ENCODE results near the gene IL18. TPM values are rescaled to one million over a fixed set of nuclear protein-coding genes. Genes with fewer than 3 reads are reported as not detected.
"Not testable (repeated sequence)": the region's sequence is repeated elsewhere in the genome, so short reads cannot be mapped to it uniquely, and the experiment has no call there.

IL18 gene
- total and polyA plus RNA-seq, 2 donors (not counting 1 experiment from before 2014, with no cell fraction given), result 0.67 to 1.6 TPM

DNA sequence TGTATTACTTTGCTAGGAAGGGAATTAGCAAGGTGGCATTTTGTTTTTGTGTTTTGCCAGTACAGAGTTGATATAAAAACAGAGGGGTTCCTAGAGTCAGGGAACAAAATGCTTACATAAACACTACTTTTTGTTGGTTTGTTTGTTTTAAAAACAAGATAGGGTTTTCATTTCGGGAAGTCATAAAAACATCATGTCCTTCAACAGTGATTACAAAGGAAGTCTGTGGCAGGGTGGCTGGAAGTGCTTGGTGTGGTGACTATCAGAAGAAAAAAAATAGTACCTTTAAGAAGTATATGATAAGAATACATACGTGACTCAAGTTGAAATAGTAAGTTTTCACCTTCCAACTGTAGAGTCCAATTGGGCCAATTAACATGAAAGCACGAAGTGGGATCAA, 1.2 kb upstream of the IL18 start:
- H3K4me3 Mint-ChIP-seq, result no peak overlapping the region
- H3K4me3 ChIP-seq (ENCODE audit: control extremely low read depth in 1 of 5, extremely low read depth in 1 of 5, insufficient read depth in 1 of 5, low read depth in 2 of 5, low read length in 4 of 5), result no peak overlapping the region
- H3K9me3 ChIP-seq (ENCODE audit: control extremely low read depth in 1 of 3, control insufficient read depth in 2 of 3, insufficient read depth in 1 of 3, low read length in 2 of 3), result peaks cover 0 to 4% (median 0%) of the 10 kb centered on the region in 3 donors
- no peak overlapping the region for H3K27ac ChIP-seq (ENCODE audit: low read length in 2 of 2)
- no peak overlapping the region for H3K27ac Mint-ChIP-seq
- peaks cover 0 to 3% of the 10 kb centered on the region in 2 donors for H3K4me1 ChIP-seq (ENCODE audit: control insufficient read depth in 2 of 2, insufficient read depth in 2 of 2, low read length in 2 of 2)
- no CpG with 5 or more reads among the region's 3 CpGs for WGBS (ENCODE audit: insufficient coverage)
- H3K36me3 ChIP-seq (replicated peaks in 1 of 2; ENCODE audit: control extremely low read depth in 1 of 2, control insufficient read depth in 1 of 2, extremely low read depth in 1 of 2, insufficient read depth in 2 of 2, low read length in 1 of 2), result no peaks in the 10 kb centered on the region
- CTCF ChIA-PET, result interaction anchor here (1.2 kb wide), 1 partner anchor 13 kb away, joined by 3 read pairs; no protein-coding TSS in a partner anchor
- TF ChIP-seq, protein P1, sequence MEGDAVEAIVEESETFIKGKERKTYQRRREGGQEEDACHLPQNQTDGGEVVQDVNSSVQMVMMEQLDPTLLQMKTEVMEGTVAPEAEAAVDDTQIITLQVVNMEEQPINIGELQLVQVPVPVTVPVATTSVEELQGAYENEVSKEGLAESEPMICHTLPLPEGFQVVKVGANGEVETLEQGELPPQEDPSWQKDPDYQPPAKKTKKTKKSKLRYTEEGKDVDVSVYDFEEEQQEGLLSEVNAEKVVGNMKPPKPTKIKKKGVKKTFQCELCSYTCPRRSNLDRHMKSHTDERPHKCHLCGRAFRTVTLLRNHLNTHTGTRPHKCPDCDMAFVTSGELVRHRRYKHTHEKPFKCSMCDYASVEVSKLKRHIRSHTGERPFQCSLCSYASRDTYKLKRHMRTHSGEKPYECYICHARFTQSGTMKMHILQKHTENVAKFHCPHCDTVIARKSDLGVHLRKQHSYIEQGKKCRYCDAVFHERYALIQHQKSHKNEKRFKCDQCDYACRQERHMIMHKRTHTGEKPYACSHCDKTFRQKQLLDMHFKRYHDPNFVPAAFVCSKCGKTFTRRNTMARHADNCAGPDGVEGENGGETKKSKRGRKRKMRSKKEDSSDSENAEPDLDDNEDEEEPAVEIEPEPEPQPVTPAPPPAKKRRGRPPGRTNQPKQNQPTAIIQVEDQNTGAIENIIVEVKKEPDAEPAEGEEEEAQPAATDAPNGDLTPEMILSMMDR (IDR thresholded peaks at IDR 0.05), result no peak
- no peak for TF ChIP-seq EZH2 (IDR thresholded peaks at IDR 0.05; ENCODE audit: borderline replicate concordance, insufficient read depth, low read depth, low read length, poor library complexity, severe bottlenecking)
- ATAC-seq (ENCODE audit: low read depth), result no peak
- H3K4me2 ChIP-seq (replicated peaks; ENCODE audit: low read depth, low read length, poor library complexity, severe bottlenecking), result no peak overlapping the region
- H3K4me1 Mint-ChIP-seq, result peaks cover 7% of the 10 kb centered on the region
- no peak overlapping the region for H3K9ac ChIP-seq (ENCODE audit: low read length)
- intact Hi-C loops (cut with micrococcal nuclease), result no loop called here
- POLR2A ChIA-PET, result no interaction called here
- H3K9me3 Mint-ChIP-seq (ENCODE audit: insufficient read depth), result no peaks in the 10 kb centered on the region
- peaks cover 36% of the 10 kb centered on the region for H3K27me3 Mint-ChIP-seq
- H3K27me3 ChIP-seq (replicated peaks in 1 of 4; ENCODE audit: control extremely low read depth in 1 of 4, control insufficient read depth in 3 of 4, insufficient read depth in 4 of 4, low read length in 3 of 4), result no peaks in the 10 kb centered on the region
- no peaks in the 10 kb centered on the region for H3K79me2 ChIP-seq (ENCODE audit: control insufficient read depth, insufficient read depth, low read length)
- H2AFZ ChIP-seq (ENCODE audit: insufficient read depth, low read depth, low read length, poor library complexity, severe bottlenecking), result no peak overlapping the region
- DNase-seq, result no peak
- H4K20me1 ChIP-seq (ENCODE audit: control insufficient read depth, insufficient read depth, low read length, poor library complexity, severe bottlenecking), result no peaks in the 10 kb centered on the region

DNA sequence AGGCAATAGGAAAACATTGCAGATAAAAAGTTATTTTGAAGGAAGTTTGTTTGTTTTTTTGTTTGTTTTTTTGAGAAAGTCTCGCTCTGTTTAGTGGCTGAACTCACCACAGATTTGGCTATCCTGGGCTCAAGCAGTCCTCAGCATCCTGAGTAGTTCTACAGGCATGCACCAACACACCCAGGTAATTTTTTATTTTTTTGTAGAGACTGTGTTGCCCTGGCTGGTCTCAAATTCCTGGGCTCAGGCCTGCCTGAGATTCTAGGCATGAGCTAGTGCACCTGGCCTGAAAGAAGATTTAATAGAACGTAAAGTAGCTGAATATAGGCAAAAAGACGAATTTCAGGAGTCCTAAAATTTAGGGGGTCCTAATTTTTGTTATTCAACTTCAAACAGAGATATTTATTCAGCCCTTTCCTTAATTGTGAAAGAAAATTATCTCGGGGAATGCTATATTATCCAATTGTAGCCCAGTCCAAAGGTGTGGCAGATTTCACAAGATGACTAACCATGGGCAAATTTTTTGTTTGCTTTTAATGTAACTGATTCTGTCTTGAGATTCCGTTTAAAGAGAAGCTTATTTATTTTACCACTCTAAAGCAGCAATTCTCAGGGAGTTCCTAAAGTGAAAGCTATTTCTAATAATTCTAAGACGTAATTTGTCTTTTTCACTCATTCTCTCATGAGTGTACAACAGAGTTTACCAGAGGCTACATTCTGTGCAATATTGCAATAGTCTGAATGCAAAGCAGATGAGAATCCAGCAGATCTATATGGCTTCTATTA, 940 bp downstream of the IL18 start:
- peaks cover 0 to 4% (median 0%) of the 10 kb centered on the region in 3 donors for H3K9me3 ChIP-seq (ENCODE audit: control extremely low read depth in 1 of 3, control insufficient read depth in 2 of 3, insufficient read depth in 1 of 3, low read length in 2 of 3)
- H3K4me1 ChIP-seq (ENCODE audit: control insufficient read depth in 2 of 2, insufficient read depth in 2 of 2, low read length in 2 of 2), result peaks cover 0 to 3% of the 10 kb centered on the region in 2 donors
- Mint-ChIP-seq H3K9me3 (ENCODE audit: insufficient read depth) (no peaks in the 10 kb centered on the region), H3K27me3 (peaks cover 36% of the 10 kb centered on the region), H3K4me3 (no peak overlapping the region), H3K4me1 (peaks cover 7% of the 10 kb centered on the region), H3K27ac (no peak overlapping the region)
- no peaks in the 10 kb centered on the region for H3K36me3 ChIP-seq (replicated peaks in 1 of 2; ENCODE audit: control extremely low read depth in 1 of 2, control insufficient read depth in 1 of 2, extremely low read depth in 1 of 2, insufficient read depth in 2 of 2, low read length in 1 of 2)
- no peak overlapping the region for H3K4me2 ChIP-seq (replicated peaks; ENCODE audit: low read depth, low read length, poor library complexity, severe bottlenecking)
- TF ChIP-seq EZH2 (IDR thresholded peaks at IDR 0.05; ENCODE audit: borderline replicate concordance, insufficient read depth, low read depth, low read length, poor library complexity, severe bottlenecking), result no peak
- TF ChIP-seq, protein P1 (IDR thresholded peaks at IDR 0.05), result no peak
- H2AFZ ChIP-seq (ENCODE audit: insufficient read depth, low read depth, low read length, poor library complexity, severe bottlenecking), result no peak overlapping the region
- no peak overlapping the region for H3K4me3 ChIP-seq (ENCODE audit: control extremely low read depth in 1 of 5, extremely low read depth in 1 of 5, insufficient read depth in 1 of 5, low read depth in 2 of 5, low read length in 4 of 5)
- H3K27ac ChIP-seq (ENCODE audit: low read length in 2 of 2), result no peak overlapping the region
- intact Hi-C loops (cut with micrococcal nuclease), result no loop called here
- POLR2A ChIA-PET, result no interaction called here
- H3K9ac ChIP-seq (ENCODE audit: low read length), result no peak overlapping the region
- CTCF ChIA-PET, result no interaction called here
- no CpG with 5 or more reads among the region's 6 CpGs for WGBS (ENCODE audit: insufficient coverage)
- H3K27me3 ChIP-seq (replicated peaks in 1 of 4; ENCODE audit: control extremely low read depth in 1 of 4, control insufficient read depth in 3 of 4, insufficient read depth in 4 of 4, low read length in 3 of 4), result no peaks in the 10 kb centered on the region
- no peak for ATAC-seq (ENCODE audit: low read depth)
- DNase-seq, result no peak
- H3K79me2 ChIP-seq (ENCODE audit: control insufficient read depth, insufficient read depth, low read length), result no peaks in the 10 kb centered on the region
- H4K20me1 ChIP-seq (ENCODE audit: control insufficient read depth, insufficient read depth, low read length, poor library complexity, severe bottlenecking), result no peaks in the 10 kb centered on the region

DNA sequence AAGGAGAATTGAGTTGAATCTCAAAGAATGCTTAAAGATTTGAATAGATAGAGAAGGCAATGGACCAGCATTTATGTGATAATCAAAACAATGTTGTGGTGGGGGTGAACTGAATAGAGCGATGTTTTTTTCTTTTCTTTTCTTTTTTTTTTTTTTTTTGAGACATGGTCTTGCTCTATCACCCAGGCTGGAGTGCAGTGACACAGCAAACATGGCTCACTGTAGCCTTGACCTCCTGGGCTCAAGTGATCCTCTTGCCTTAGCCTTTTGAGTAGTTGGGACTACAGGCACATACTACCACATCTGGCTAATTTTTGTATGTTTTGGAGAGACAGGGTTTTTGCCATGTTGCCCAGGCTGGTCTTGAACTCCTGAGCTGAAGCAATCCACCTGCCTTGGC, 1.7 kb downstream of the IL18 start:
- DNase-seq; H3K4me2 ChIP-seq (replicated peaks; ENCODE audit: low read depth, low read length, poor library complexity, severe bottlenecking); H3K9me3 Mint-ChIP-seq (ENCODE audit: insufficient read depth); H3K9ac ChIP-seq (ENCODE audit: low read length); H2AFZ ChIP-seq (ENCODE audit: insufficient read depth, low read depth, low read length, poor library complexity, severe bottlenecking); H3K27me3 ChIP-seq (replicated peaks in 1 of 4; ENCODE audit: control extremely low read depth in 1 of 4, control insufficient read depth in 3 of 4, insufficient read depth in 4 of 4, low read length in 3 of 4); POLR2A ChIA-PET; CTCF ChIA-PET; H3K4me3 Mint-ChIP-seq; ATAC-seq (ENCODE audit: low read depth); H3K79me2 ChIP-seq (ENCODE audit: control insufficient read depth, insufficient read depth, low read length); H3K27ac Mint-ChIP-seq; H4K20me1 ChIP-seq (ENCODE audit: control insufficient read depth, insufficient read depth, low read length, poor library complexity, severe bottlenecking); H3K36me3 ChIP-seq (replicated peaks in 1 of 2; ENCODE audit: control extremely low read depth in 1 of 2, control insufficient read depth in 1 of 2, extremely low read depth in 1 of 2, insufficient read depth in 2 of 2, low read length in 1 of 2); H3K9me3 ChIP-seq (ENCODE audit: control extremely low read depth in 1 of 3, control insufficient read depth in 2 of 3, insufficient read depth in 1 of 3, low read length in 2 of 3); H3K27ac ChIP-seq (ENCODE audit: low read length in 2 of 2); intact Hi-C loops (cut with micrococcal nuclease); H3K4me1 Mint-ChIP-seq; H3K4me3 ChIP-seq (ENCODE audit: control extremely low read depth in 1 of 5, extremely low read depth in 1 of 5, insufficient read depth in 1 of 5, low read depth in 2 of 5, low read length in 4 of 5); H3K4me1 ChIP-seq (ENCODE audit: control insufficient read depth in 2 of 2, insufficient read depth in 2 of 2, low read length in 2 of 2): not testable (repeated sequence)
- H3K27me3 Mint-ChIP-seq, result peaks cover 36% of the 10 kb centered on the region
- 100% methylated on average over 1 of the region's 1 CpG for WGBS (ENCODE audit: insufficient coverage)
